Neural cell (in vitro differentiated cells): Measurements from ENCODE around the gene BCAN. TPM values are rescaled to one million over a fixed set of nuclear protein-coding genes. Genes with fewer than 3 reads are reported as not detected.

Source experiments
- H2AFZ ChIP-seq: fragments of 200-600, 300-800 bp; sonication (generic), shearing (Covaris generic); 2 replicates; pipeline ENCODE4 v1.6.0; 2014; ENCODE audit warnings: low read depth, mild to moderate bottlenecking, antibody characterized with exemption, low read length, moderate library complexity
- H3F3A ChIP-seq: fragments of 200-600 bp; shearing (Covaris generic); 2 replicates; pipeline ENCODE4 v1.6.1; 2016; ENCODE audit warnings: mild to moderate bottlenecking, moderate library complexity, mixed read lengths, antibody characterized with exemption, low read length; ENCODE audit not compliant: insufficient read depth, poor library complexity, severe bottlenecking
- H3K27ac ChIP-seq: fragments of 200-600, 300-800 bp; sonication (generic), shearing (Covaris generic); 2 replicates; pipeline ENCODE4 v1.5.1; 2014; ENCODE audit warnings: mild to moderate bottlenecking, low read length, moderate library complexity
- H3K27me3 ChIP-seq: fragments of 300-800, 200-600 bp; sonication (generic), shearing (Covaris generic); 2 replicates; pipeline ENCODE4 v1.6.0; 2014; ENCODE audit warnings: mild to moderate bottlenecking, low read depth, low read length, moderate library complexity; ENCODE audit not compliant: insufficient read depth
- H3K36me3 ChIP-seq: fragments of 300-800, 200-600 bp; sonication (generic), shearing (Covaris generic); 2 replicates; pipeline ENCODE4 v1.5.1; 2014; ENCODE audit warnings: mild to moderate bottlenecking, antibody characterized with exemption, low read length, moderate library complexity; ENCODE audit not compliant: insufficient read depth
- H3K4me2 ChIP-seq: fragments of 300-800, 200-600 bp; sonication (generic), shearing (Covaris generic); 2 replicates; pipeline ENCODE4 v1.6.0; 2014; ENCODE audit warnings: mild to moderate bottlenecking, low read length
- H3K4me3 ChIP-seq: fragments of 300-800, 200-600 bp; sonication (generic), shearing (Covaris generic); 2 replicates; pipeline ENCODE4 v1.5.1; 2014; ENCODE audit warnings: mild to moderate bottlenecking, low read length, moderate library complexity
- H3K79me2 ChIP-seq: fragments of 200-600 bp; shearing (Covaris generic); replicated peaks from 2 replicates; pipeline ENCODE4 v1.6.0; 2014; ENCODE audit warnings: mild to moderate bottlenecking, low read length, moderate library complexity; ENCODE audit not compliant: insufficient read depth
- H3K9ac ChIP-seq: fragments of 300-800, 200-600 bp; sonication (generic), shearing (Covaris generic); 2 replicates; pipeline ENCODE4 v1.6.1; 2016; ENCODE audit warnings: mild to moderate bottlenecking, low read length, mixed read lengths
- H3K9me2 ChIP-seq: fragments of 200-600 bp; shearing (Covaris generic); 2 replicates; pipeline ENCODE4 v1.6.1; 2016; ENCODE audit warnings: mild to moderate bottlenecking, low read length, mixed read lengths; ENCODE audit not compliant: insufficient read depth
- H3K9me3 ChIP-seq: fragments of 200-600, 300-800 bp; sonication (generic), shearing (Covaris generic); 2 replicates; pipeline ENCODE4 v1.6.1; 2016; ENCODE audit warnings: mild to moderate bottlenecking, mixed run types, low read length, moderate library complexity, mixed read lengths
- H4K20me1 ChIP-seq: fragments of 200-600 bp; shearing (Covaris generic); 2 replicates; pipeline ENCODE4 v1.6.1; 2016; ENCODE audit warnings: mild to moderate bottlenecking, mixed run types; ENCODE audit not compliant: insufficient read depth
- CTCF ChIP-seq: fragments of 450-650 bp; IDR thresholded peaks from 2 replicates; pipeline ENCODE4 v1.5.1; 2014; ENCODE audit warnings: antibody characterized with exemption, mild to moderate bottlenecking, moderate library complexity; ENCODE audit not compliant: poor library complexity, severe bottlenecking
- EP300 ChIP-seq: fragments of 450-650 bp; conservative IDR thresholded peaks from 2 replicates; pipeline ENCODE4 v1.6.1; 2014; ENCODE audit warnings: antibody characterized with exemption, mild to moderate bottlenecking, moderate library complexity; ENCODE audit not compliant: poor library complexity, severe bottlenecking
- EZH2 ChIP-seq: fragments of 200-600, 300-800 bp; shearing (Covaris generic), sonication (generic); IDR thresholded peaks from 2 replicates; pipeline ENCODE4 v1.6.1; 2014; ENCODE audit warnings: antibody characterized with exemption, low read length, borderline replicate concordance, mild to moderate bottlenecking; ENCODE audit not compliant: insufficient read depth, poor library complexity, severe bottlenecking
- MXI1 ChIP-seq: fragments of 450-650 bp; conservative IDR thresholded peaks from 2 replicates; pipeline ENCODE4 v1.6.1; 2014; ENCODE audit warnings: antibody characterized with exemption, mild to moderate bottlenecking; ENCODE audit not compliant: poor library complexity, severe bottlenecking
- POLR2AphosphoS5 ChIP-seq: IDR thresholded peaks from 2 replicates; pipeline ENCODE4 v1.6.1; 2012
- RAD21 ChIP-seq: fragments of 450-650 bp; conservative IDR thresholded peaks from 2 replicates; pipeline ENCODE4 v1.6.1; 2014; ENCODE audit warnings: antibody characterized with exemption, mild to moderate bottlenecking, moderate library complexity
- REST ChIP-seq: IDR thresholded peaks from 2 replicates; pipeline ENCODE4 v1.6.1; 2012; ENCODE audit warnings: borderline replicate concordance
- SMC3 ChIP-seq: fragments of 450-650 bp; conservative IDR thresholded peaks from 2 replicates; pipeline ENCODE4 v1.6.1; 2014; ENCODE audit warnings: antibody characterized with exemption, mild to moderate bottlenecking, moderate library complexity; ENCODE audit not compliant: poor library complexity
- TAF1 ChIP-seq: IDR thresholded peaks from 2 replicates; pipeline ENCODE4 v1.6.1; 2012; ENCODE audit warnings: low read depth
- polyA plus RNA-seq: library from polyadenylated mRNA; depleted of rRNA; stranded (reverse); fragments of >200 nt; gene quantifications from 2 replicates; pipeline ENCODE4 v1.2.3, GENCODE V29; 2014

BCAN gene
- polyA plus RNA-seq, 1 donor from 2014 or later = not detected

GRCh38 chr1:156632355-156632754 lies 9.6 kb upstream of the BCAN start:
- H3K36me3 ChIP-seq = no peaks in the 10 kb centered on the region
- no peak for TF ChIP-seq CTCF
- no peak for TF ChIP-seq REST
- no peak for TF ChIP-seq EZH2
- no peak for TF ChIP-seq MXI1
- no peak for TF ChIP-seq SMC3
- no peak for TF ChIP-seq TAF1
- no peak for TF ChIP-seq EP300
- TF ChIP-seq RAD21 = no peak
- TF ChIP-seq POLR2AphosphoS5 = no peak
- H3K4me3 ChIP-seq = no peak overlapping the region
- H2AFZ ChIP-seq = no peak overlapping the region
- peaks cover 3% of the 10 kb centered on the region for H3K27me3 ChIP-seq
- no peak overlapping the region for H3K27ac ChIP-seq
- no peaks in the 10 kb centered on the region for H3F3A ChIP-seq
- H3K4me2 ChIP-seq = no peak overlapping the region
- no peaks in the 10 kb centered on the region for H4K20me1 ChIP-seq
- no peaks in the 10 kb centered on the region for H3K9me2 ChIP-seq
- H3K9ac ChIP-seq = no peak overlapping the region
- no peaks in the 10 kb centered on the region for H3K9me3 ChIP-seq
- no peaks in the 10 kb centered on the region for H3K79me2 ChIP-seq

DNA sequence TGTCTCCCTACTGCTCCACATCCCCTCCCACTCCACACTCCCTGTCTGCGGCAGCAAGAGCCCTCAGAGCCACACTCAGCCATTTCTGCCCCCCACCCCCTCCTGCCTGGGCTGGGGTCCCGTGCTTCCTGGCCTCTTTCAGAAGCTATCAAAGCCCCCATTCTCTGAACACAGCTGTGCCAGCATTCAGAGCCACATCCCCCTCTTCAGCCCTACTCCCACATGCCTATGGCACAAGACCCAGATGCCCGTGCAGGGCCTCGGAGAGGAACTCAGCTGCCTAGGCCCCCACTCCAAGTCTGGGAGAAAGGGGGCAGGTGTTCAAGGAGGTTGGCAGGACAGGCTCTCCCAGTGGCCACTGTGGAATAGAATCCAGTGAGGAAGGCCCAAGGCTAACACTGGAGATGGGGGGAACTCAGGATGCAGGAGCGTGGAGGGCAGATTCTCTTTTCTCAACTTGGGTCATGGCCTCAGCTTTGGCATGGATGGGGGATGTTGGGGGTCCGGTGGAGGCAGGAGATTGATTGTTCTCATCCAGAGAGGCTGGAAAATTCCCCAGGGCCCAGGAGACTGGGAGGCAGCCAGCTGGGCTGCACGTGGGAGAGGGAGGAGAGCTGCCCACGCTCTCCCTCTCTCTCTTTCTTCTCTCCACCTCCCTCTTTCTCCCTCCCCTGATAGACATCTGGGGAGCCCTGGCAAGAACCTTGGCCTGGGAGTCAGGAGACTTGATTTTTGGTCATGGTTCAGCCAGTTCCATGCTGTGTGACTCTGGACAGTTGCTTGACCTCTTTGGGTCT lies 3.5 kb upstream of the BCAN start:
- Histone ChIP-seq H4K20me1 (no peaks in the 10 kb centered on the region), H3K36me3 (no peaks in the 10 kb centered on the region), H3K4me3 (no peak overlapping the region), H3K9me2 (no peaks in the 10 kb centered on the region), H3K27ac (no peak overlapping the region), H3K79me2 (no peaks in the 10 kb centered on the region), H3K27me3 (peaks cover 25% of the 10 kb centered on the region), H3K9me3 (no peaks in the 10 kb centered on the region), H2AFZ (no peak overlapping the region), H3F3A (no peaks in the 10 kb centered on the region), H3K4me2 (no peak overlapping the region), H3K9ac (no peak overlapping the region)
- TF ChIP-seq TAF1 = no peak
- TF ChIP-seq POLR2AphosphoS5 = no peak
- TF ChIP-seq SMC3 = no peak
- TF ChIP-seq CTCF = no peak
- no peak for TF ChIP-seq REST
- no peak for TF ChIP-seq RAD21
- TF ChIP-seq MXI1 = no peak
- TF ChIP-seq EZH2 = no peak
- no peak for TF ChIP-seq EP300
